ENCODE results near the gene CREB3L2.
"Not testable (repeated sequence)": the region's sequence is repeated elsewhere in the genome, so short reads cannot be mapped to it uniquely, and the experiment has no call there.

Gene CREB3L2

GRCh38 chr7:137986252-137987017 is 15.5 kb downstream of the CREB3L2 start:
- DNase-seq = no peak

GRCh38 chr7:137985897-137986251 is 16.0 kb downstream of the CREB3L2 start:
- DNase-seq = no peak

DNA sequence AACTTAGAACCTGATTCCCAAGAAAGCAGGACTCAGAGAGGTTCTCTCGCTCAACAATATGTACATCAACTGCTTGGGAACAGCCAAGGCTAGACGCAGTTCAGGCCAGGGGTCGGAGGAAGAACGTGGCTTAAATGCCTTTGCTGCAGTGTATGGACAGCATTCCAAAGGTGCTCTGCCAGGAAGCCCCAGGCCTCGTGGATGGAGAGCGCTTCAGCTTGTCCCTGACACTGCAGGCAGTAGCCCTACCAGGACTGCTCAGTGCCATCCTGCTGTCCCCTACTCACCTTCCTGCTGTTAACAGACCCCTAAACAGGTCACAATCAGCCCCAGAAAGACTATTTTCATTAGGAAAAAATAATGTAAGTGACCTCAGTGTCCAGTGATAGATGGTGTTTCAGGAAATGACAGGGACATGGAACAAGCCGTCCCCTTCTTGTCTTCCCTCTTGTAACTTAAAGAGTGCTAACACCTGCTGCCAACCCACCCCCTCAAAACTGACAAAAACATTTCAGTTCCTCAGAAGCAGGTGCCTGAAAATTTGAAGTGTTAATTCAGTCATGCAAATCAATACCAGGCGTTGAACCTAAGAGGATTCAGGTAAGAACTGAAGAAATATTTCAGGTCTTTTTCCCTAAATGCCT is 16.5 kb downstream of the CREB3L2 start:
- DNase-seq = no peak

GRCh38 chr7:137984181-137985041 is 17.5 kb downstream of the CREB3L2 start:
- no peak for DNase-seq

DNA sequence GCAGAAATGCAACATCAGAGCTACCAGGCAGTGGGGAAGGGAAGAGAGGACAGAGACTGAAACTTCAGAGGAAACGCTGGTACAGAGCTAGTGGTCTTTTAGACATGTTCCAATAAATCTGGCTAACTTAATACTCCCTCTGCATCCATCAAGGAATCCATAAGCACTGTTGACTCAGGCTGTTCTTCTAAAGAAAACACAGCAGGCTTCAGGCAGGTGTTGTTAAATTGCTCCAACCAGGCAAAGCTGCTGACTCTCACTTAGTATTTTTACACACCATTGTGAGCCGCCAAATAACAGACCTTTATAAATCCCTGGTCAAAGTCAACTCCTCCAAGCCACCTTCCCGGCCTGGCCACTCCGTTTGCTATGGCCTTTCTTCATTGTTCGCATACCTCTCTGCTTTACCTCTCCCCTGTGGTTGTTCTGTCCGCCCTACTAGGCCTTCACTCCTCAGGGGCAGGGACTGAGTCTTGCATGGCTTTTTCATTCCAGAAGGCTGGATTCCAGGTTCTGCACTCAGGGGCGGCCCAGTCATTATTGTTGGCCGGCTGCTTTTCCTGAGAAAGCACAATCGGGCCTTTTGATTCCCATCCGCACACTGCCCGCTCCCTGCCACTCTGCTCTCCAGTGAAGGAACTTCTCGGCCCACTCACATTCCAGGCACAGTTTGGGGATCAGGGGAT is 18.4 kb downstream of the CREB3L2 start:
- DNase-seq = no peak

GRCh38 chr7:137982394-137982793 is 19.5 kb downstream of the CREB3L2 start:
- not testable (repeated sequence) for DNase-seq

GRCh38 chr7:137981668-137982067 is 20.2 kb downstream of the CREB3L2 start:
- no peak for DNase-seq

- DNase-seq = no peak
These were observed 20.7 kb downstream of the CREB3L2 start for GRCh38 chr7:137981175-137981574.

DNA sequence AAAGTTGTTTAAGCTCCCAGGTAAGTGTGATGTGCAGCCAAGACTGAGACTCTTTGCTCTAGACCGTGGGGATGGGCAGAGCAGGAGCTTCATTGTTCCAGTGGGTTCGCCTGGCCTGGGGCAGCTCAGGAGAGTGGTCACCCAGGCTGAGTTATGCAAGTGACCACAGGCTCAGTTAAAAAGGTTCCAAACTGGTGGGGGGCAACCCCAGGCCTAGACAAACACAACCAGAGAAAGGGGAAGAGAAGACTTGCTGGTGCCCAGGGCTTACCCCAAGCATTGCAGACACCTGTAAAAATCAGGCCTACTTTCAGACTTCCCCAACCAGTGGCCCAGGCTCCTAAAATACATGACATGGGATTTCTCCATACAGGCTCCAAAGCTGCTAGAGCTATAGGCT is 21.6 kb downstream of the CREB3L2 start:
- DNase-seq = no peak

DNA sequence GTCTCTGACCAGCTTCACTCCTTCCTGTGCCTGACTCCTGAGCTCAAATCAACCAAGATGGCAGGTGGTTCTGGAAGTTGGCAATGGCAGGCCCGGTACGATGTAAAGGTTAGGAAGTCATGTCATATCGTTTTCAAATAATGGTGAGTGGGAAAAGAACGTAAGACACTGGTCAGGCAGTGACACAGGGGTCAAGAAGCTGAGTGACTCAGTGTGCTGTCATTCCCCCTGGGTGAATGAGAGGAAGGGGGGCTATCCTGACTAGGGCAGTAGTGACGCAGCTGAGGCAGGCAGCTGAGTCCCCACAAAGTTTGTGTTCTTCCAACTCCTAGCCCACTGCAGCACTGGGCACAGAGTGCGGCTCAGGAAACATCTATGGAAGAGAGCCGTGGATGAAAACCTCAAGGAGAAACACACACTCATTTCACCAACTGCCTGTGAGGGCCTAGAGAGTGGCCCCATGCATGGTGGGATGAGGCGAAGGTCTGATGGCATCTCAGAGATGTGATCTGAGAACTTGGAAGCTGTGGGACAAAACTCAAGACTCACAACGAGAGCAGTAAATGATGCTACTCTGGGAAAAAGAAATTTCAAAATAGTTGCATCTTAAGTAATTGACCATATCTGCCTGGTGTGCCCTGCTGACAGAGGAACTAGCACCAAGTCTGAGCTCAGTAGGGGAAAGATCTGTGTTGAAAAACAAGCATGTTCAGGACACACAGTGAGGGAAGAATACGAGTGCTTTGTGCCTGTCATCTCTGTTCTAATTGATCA is 23.2 kb downstream of the CREB3L2 start:
- DNase-seq = no peak

DNA sequence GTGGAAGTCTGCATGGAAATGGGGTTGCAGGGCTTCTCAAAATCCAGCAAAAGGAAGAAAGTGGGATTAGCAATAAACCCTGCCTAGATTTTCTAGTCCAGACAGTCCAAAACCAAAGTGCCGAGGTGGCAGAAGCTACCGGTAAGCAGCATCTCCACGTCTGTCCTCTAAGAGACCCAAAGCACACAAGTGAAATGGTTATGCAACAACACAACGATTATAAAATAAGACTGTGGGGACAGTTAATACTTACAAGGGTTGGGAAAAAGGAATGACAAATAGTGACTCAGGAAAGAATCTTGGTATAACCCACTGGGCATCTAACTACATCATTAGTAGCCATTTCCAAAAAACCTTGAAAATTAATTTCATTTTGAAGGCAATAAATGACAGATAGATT is 24.7 kb downstream of the CREB3L2 start:
- DNase-seq = no peak

DNA sequence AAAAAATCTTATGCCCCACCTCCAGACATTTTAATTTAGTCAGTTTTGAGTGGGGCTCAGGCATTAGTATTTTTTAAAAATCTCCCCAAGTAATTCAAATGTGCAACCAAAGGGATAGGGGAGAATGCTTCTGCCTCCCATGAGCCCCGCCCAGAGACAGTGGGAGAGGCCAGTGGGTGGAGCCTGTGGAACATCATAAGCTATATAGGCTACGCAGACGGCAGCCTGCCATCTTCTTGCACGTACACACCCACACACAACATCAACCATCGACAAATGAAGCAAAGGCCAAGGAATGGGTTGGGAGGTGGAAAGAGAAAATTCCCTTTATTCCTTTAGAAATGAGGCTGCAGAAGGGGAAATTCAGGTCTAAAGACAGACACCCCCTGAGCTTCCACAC is 25.2 kb downstream of the CREB3L2 start:
- no peak for DNase-seq

- no peak for DNase-seq
These were observed 25.7 kb downstream of the CREB3L2 start for GRCh38 chr7:137976232-137976631.

GRCh38 chr7:137975768-137976167 is 26.1 kb downstream of the CREB3L2 start:
- DNase-seq = no peak

DNA sequence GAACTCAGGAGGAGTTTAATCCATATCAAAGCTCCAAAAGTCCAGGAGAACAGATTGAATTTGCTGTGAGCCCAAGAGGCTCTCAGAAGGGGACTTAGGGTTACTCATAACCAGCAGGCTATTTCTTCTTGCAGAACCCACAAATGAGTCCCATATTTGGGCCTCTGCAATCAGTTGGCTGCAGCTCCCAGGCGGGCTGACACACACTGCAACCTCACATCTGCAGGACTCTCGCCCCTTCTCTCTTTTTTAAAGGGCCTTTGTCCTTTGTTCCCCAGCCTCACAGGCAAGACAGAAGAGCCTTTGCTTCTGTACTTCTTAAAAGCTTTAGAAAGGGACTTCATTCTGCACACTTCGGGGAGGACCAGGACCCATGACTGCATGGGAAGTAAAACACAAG is 26.7 kb downstream of the CREB3L2 start:
- no peak for DNase-seq

DNA sequence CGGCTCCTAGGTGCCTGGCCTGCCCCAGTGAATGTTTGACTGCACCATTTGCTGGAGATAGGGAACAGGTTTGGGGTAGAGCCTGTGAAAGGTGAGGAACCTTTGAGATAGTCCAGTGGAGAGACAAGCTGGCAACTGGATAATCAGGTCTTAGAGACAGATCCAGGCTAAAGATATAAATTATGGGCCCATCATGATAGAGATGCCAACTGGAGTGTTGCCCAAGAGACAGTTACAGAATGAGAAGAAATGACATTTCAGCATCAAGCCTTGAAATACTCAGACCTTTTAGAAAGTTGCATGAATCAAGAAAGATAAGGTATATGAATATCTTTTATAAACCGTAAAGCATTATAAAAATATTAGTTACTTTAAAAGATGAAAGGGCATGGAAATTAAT is 27.1 kb downstream of the CREB3L2 start:
- no peak for DNase-seq

- DNase-seq = no peak
These were observed 31.5 kb downstream of the CREB3L2 start for GRCh38 chr7:137970253-137970975.

DNA sequence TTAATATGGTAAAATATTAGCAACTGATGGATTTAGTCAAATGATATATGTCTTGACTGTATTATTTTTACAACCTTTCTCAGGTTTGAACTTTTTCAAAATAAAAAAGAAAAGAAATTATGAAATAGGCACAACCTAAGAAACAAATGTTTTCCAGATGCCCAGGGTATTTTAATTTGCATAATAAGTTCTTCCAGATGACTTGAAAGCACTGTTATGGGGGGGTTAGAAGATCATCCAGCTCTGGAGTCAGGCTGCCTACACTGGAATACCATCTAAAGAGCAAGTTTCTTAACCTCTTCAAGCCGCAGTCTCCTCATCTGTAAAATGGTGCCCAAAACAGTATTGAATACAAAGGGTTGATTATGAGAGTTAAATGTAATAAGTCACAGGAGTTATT is 32.1 kb downstream of the CREB3L2 start:
- DNase-seq = no peak

GRCh38 chr7:137968890-137969289 is 33.0 kb downstream of the CREB3L2 start:
- DNase-seq = no peak

GRCh38 chr7:137968339-137968738 is 33.5 kb downstream of the CREB3L2 start:
- DNase-seq = not testable (repeated sequence)

DNA sequence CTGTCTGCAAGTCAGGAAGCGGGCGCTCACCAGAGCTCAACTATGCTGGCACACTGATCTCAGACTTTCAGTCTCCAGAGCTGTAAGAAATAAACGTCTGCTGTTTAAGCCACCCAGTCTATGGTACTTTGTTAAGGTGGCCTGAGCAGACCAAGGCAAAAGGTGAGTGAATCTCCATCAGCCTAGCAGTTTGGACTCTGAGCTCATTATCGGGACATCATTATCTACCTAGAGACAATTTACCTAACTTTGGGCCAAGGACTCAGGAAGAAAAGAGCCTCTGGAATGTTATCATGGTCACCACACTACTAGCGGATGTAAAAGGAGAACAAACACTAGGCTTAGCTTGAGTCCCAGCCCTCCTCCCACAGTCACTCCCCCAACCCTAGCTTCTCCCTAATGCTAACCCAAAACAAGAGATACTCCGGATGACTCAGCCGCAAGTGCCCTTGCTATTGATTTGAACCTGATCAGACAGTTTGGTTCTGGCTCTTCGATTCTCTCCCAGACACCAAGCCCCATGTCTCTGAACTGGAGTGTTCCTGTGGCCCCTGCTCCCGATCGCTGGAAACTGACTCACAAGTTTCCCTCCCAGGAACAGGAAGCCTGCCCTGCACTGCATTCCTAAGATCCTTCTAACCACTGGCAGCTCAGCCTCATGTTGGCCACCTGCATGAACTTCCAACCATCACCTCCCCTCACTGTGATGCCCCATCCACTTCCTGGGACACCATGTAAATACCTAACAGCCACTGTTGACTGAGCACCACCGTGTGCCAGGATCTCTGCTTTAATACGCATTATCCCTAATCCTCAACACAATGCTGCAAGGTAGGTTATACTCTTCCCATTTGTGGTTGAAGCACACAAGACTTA is 34.5 kb downstream of the CREB3L2 start:
- DNase-seq = no peak

All from stimulated activated CD4-positive, alpha-beta T cell treated with anti-CD3 and anti-CD28 coated beads, Interleukin-2, amount 100 ng/mL, for 24 hours (primary cell).